SHP77 treated with DMSO at 0.1 percent for 48 hours (cell line): Measurements from ENCODE around the gene C10orf62.

Experiments
- DNase-seq: peaks from one replicate; lab custom pipeline; 2025; lab: John Stamatoyannopoulos, UW

C10orf62 gene

GRCh38 chr10:97585439-97585811 lies 4.1 kb upstream of the C10orf62 start:
- no peak for DNase-seq

DNA sequence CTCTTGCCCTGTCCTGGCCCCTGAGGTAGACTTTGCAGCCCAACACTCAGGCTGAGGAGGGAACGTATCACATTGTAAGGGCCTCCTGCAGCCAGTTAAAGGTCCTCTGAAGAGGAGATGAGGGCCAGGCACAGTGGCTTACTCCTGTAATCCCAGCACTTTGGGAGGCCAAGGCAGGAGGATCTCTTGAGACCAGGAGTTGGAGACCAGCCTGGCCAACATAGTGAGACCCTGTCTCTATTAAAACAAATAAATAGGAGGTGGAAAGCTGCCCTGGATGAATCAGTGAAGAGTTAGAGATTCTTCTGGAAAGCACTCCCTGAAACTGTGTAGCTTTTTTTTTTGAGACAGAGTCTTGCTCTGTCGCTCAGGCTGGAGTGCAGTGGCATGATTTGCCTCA lies 2.3 kb upstream of the C10orf62 start:
- no peak for DNase-seq

- no peak for DNase-seq
Measured at GRCh38 chr10:97590082-97590747, 694 bp downstream of the C10orf62 start.

DNA sequence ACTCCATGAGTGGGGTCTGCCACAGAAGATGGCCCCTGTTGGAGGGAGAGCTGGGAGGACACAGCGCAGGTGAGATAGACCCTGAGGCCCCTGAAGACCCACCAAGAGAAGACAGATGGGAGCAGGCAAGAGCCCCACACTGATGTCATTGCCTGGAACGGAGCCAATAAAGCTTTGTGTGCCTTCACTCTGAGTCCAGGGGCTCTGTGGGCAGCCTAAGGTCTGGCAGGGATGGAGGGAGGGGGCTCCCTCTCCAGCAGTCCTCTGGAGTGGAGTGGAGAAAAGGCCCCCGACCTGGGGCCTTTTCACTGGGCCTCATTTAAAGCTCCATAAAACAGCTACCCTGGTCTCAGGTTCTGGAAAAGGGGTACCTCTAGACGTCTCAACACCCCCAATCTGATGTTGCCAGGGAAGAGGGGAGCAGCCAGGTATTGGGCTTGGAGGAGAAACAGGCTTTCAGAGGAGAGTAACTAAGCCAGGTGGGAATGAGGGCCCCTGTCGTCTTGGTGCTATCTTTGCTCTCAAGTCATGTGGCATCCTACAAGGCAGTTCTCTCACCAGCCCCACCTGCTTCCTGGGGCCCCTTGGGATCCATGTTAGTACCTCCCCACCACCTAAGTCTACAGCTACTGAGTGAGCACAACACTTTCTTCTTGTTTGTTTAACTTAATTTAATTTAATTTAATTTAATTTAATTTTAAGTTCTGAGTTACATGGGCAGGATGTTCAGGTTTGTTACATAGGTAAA lies 1.4 kb downstream of the C10orf62 start:
- no peak for DNase-seq

DNA sequence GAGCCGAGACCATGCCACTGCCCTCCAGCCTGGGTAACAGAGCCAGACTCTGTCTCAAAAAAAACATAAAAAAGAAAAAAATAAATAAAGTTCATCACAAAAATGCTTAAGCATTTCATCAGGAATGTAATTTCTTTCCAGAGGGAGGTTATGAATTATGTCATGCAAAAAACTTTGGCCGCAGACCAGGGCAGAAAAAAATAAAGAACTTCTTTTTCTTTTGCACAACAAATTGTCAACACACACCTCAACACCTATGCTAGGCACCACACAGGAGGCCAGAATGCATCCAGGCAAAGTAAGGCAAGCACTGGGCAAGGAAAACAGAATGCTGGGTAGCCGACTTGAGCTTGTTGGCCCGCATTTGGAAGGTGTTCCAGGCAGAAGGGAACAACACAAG lies 3.9 kb downstream of the C10orf62 start:
- no peak for DNase-seq

DNA sequence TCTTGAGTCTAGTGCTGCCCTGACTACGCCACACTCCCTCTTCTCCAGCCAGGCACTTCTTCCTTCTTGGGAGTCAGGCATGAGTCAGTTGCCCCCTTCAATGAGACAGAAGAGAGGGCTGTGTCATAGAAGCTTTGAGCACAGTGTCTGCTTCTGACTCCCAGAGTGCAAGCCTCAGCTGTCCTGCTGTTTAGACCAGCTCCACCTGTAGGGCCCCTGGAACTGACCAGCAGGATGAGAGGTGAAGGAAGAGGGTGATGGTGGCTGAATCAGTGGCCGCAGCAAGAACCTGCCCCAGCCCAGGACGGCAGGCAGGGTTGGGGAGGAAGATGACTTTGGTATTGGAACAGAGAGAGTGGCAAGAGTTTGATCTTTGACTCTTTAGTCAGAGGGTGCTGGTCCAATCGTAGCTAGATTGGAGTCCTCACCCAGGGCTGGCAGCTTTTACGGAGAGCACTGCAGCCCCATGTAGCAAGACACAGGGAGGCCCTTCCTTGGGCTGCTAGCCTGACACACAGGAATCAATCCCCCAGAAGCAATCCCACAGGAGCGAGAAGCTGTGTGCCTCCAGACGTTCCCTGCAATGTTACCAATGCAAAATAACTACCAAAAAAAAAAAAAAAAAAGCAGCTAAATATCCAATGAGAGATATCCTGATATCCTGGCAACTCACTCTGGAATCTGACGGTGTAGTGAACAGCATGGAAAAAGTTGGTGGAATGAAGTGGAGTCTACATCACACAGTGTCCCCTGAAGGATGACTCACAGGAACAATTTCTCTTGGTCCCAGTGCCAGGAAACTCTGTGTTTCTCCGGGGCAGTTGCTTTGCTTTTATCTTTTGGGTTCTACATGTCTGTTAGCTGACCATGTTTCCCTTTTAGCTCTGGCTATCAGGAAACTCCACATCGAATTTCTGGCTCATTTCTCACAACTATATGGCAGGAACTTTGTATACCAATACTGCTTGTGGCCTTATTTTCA lies 6.9 kb downstream of the C10orf62 start:
- DNase-seq = no peak

DNA sequence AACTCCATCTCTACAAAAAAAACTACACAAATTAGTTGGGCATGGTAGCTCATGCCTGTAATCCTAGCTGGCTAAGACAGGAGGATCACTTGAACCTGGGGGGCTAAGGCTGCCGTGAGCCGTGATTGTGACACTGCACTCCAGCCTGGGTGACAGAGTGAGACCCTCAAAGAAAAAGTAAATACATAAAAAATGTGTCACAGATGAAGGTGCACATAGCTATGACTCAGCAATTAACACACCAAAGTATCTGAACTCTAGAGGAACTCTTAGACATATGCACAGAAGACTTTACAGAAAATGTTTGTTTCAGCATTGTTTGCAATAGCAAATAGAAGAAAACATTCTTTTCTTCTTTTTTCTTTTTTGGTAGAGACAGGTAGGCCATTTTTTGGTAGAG lies 8.3 kb downstream of the C10orf62 start:
- no peak for DNase-seq

DNA sequence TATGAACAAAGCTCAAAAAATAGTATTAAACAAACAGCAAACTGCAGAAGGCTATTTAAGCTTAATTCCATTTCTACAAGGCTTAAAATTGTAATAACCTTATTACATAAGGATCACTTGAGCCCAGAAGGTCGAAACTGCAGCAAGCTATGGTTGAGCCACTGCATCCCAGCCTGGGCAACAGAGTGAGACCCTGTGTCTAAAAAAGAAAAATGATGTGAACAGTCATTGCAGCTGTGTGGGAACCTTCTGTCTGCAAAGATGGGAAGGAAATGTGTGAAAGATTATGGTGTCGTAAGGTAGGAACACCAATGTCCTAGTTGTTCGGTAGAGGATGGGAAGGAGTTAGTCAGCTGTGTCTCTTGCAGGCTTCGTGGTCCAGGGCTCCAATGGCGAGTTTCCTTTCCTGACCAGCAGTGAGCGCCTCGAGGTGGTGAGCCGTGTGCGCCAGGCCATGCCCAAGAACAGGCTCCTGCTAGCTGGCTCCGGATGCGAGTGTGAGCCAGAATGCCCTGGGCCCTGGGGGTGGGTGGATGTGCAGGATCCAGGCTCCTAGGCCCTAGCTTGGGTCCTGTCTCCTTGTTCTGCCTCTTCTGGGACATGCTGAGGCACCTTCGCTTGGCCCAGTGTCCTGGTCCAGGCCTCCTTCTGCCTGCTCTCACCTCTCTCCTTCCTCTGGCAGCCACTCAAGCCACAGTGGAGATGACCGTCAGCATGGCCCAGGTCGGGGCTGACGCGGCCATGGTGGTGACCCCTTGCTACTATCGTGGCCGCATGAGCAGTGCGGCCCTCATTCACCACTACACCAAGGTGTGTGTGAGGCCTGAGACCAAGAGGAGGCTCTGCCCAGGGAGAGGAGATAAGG lies 9.1 kb downstream of the C10orf62 start:
- no peak for DNase-seq

- DNase-seq = no peak
Measured at GRCh38 chr10:97599272-97599619, 9.7 kb downstream of the C10orf62 start.

- DNase-seq = no peak
Measured at GRCh38 chr10:97600616-97601015, 11.1 kb downstream of the C10orf62 start.

DNA sequence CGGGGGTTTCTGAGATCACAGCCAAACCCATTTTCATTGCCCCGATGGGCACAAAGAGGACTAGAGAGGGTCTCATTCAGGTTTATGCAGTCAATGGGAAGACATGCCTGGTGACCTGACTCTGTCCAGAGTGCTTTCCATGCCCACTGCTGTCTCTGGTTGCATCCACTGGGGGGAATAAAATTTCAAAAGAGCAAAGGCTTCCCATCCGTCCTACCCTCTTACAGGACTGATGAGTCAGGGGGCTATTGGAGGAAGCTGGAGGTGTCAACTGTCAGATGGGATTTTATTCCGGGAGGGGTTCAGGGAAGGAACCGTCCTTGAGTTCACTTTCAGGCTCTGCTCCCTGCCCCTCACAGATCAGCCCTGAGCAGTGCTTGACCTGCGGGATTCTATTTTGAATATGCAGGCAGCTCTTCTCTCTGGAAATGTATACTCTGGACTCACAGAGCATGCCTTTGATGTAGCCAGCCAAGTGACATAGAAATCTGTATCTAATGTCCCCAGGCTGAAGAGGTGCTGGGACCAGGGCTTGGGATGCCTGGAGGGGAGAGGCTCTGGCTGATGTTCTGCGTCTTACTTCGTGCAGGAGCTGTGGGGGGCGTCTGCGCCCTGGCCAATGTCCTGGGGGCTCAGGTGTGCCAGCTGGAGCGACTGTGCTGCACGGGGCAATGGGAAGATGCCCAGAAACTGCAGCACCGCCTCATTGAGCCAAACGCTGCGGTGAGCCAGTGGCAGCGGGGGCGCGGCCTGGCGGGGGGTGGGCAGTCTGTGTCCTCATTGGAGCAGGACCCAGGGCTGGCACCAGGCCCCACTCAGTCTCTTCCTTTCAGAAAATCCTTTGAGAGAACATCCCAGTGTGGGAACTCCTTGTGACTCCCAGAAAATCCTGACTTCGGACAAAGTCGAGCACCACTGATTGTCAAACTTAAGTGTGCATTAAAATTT lies 12.0 kb downstream of the C10orf62 start:
- no peak for DNase-seq

DNA sequence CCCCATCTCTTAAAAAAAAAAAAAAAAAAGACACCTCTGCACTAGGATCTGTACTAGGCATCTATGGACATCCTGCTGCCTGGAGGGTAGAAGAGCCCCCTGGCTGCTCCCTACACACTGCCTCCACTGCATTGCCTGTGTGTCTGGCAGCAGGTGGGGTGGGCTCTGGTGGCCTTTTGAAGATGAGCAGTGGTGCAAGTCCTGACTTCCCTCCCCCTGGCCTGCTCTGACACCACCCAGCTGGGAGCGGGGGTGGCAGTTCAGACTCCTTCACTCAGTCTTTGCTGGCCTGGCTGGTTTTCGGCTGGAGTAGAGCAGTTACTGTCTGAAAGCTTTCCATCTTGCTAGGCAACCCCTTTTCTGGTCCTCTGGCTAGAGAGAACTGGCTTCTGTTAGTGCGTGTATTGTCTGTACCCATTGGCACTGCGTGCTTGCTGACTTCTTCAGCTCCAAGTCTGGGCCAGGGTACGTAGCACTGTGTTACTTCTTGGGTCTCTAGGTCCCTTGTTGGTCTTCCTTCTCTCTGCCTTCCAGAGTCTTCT lies 17.6 kb downstream of the C10orf62 start:
- no peak for DNase-seq

- DNase-seq = no peak
Measured at GRCh38 chr10:97608991-97609561, 19.6 kb downstream of the C10orf62 start.

DNA sequence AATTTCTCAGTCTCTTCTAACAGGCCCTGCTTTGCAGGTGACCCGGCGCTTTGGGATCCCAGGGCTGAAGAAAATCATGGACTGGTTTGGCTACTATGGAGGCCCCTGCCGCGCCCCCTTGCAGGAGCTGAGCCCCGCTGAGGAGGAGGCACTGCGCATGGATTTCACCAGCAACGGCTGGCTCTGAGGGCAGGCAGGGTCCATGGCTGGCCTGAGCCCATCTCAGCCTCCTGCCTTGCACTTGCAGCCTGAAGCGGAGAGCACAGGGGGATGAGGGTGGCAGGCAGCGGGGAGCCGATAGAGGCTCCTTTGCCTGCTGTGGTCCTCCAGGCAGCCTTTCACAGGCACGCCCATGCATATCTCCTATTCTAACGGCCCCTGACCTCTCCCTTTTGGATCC lies 22.0 kb downstream of the C10orf62 start:
- DNase-seq = no peak

GRCh38 chr10:97612386-97612785 lies 22.9 kb downstream of the C10orf62 start:
- DNase-seq = peak; percentile 14

DNA sequence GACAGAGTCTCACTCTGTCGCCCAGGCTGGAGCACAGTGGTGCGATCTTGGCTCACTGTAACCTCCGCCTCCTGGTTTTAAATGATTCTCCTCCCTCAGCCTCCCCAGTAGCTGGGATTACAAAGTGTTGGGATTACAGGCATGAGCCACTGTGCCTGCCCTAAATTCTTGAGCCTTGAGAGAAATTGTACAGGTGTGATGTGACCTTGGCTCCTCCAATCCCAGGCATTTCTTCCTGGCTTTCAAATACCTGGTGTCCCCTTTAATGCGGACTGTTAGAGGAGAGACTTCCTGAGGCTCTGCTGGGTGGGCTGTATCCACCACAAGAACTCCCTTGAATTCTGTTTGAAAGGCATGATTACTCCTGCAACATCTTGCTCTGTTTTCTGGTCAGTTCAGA lies 28.8 kb downstream of the C10orf62 start:
- DNase-seq = no peak

DNA sequence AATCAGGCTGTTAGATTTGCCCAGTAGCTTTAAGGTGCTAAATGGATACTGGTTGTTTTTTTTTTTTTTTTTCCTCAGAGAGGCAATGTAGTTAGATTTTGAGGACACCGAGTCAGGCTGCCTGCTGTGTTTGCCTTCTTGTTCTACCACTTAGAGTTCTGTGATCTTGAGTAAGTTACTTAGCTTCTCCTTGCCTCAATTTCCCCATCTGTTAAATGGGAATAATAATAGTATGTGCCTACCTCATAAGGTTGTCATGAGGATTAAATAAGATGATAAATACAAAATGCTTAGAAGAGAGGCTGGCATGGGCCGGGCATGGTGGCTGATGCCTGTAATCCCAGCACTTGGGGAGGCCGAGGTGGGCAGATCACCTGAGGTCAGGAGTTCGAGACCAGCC lies 29.2 kb downstream of the C10orf62 start:
- no peak for DNase-seq

DNA sequence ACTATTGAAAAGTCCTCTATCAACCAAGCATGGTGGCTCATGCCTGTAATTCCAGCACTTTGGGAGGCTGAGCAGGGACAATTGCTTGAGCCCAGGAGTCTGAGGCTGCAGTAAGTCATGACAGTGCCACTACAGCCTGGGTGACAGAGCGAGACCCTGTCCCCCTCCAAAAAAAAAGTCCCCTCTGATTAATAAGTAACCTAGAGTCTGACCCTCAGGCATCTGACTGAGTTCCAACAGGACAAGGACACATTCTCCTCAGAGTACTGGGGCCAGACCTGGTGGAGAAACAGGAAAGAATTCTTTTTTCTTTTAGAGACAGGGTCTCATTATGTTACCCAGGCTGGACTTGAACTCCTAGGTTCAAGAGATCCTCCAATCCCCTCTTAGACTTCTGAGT lies 33.8 kb downstream of the C10orf62 start:
- no peak for DNase-seq

DNA sequence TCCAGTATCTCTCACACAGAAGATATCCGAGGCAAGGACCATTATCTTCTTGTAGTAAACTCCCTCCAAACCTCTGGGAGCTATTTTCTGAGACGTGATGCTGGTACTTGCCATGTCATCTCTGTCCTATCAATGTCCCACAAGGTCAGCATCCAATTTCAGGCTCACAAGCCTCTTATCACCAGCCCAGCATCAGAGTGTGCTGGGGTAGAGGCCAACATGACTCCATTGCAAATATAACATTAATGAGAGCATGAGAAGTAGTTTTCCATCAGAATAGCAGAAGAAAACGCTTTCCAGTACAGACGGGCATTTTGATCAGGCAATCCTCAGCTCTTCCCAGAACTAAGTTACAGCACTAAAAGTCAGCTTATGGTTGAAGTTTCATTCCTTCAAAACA lies 38.2 kb downstream of the C10orf62 start:
- DNase-seq = no peak

DNA sequence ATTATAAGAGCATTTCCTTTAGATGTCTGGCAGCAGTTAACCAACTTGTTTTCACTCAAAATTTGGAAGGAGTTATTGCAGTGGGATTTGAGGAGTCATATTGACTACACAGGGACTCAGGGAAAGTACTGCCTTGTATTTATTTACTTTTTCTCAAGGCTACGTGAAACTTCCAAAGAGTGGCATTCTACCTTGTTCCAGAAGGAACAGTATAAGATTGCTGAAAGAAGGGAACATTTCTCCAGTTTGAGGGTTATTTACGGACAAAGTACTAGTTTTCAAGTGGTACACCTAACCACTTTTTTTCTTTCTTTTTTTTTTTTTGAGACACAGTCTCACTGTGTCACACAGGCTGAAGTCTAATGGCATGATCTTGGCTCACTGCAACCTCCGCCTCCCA lies 38.7 kb downstream of the C10orf62 start:
- no peak for DNase-seq
